Activated T-cell treated with anti-CD3 and anti-CD28 coated beads for 4 hours (primary cell): Measurements from ENCODE around the gene CD99L2.
"Not testable (repeated sequence)": the region's sequence is repeated elsewhere in the genome, so short reads cannot be mapped to it uniquely, and the experiment has no call there.

Experiments used
- DNase-seq: peaks from one replicate; pipeline ENCODE4 v3.0.0-alpha.2; 2020

CD99L2 gene

DNA sequence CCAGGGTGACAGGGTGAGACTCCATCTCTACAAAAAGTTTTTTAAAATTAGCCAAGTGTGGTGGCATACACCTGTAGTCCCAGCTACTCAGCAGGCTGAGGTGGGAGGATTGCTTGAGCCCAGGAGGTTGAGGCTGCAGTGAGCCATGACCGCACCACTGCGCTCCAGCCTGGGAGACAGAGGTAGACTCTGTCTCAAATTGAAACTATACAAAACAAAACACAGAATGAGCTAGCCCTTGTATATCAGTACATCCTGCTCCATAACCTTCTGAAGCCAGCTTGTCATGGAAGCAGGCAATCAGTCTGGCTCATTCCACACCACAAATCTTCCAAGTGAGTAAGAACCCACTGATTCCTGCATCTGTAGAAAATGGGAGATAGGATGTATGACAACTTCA is 49.0 kb downstream of the CD99L2 start:
- DNase-seq = no peak

DNA sequence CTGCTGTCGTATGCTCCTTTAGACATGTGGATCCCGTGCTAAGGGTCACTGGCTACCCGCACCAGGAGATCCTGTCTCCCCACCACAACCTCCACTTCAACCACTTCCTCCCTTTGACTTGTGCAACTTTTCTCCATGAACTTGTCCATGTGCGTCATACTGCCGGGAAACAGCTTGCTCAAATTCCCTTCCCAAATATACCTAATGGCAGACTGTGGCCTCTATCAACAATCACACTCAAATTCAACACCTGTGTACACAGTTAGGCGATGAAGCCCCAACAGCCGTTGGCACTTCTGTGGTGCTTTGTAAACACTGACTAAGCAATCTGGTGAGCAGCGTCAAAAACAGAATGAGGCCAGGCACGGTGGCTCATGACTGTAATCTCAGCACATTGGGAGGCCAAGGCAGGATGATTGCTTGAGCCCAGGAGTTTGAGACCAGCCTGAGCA is 49.5 kb downstream of the CD99L2 start:
- DNase-seq = no peak

DNA sequence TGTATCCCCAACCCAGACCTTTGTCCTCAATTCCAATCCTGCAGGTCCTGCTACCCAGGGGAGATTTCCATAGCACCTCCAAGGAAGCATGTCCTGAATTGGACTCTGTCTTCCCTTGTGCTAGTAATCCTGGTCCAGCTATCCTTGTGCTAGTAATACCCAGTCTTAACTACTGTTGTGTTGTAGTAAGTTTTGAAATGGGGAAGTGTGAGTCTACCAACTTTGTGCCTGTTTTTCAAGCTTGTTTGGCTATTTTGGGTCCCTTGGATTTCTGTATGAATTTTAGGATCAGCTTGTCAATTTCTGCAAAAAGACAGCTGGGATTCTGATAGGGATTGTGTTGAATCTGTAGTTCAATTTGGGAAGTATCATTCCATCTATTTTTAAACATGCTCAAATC is 51.4 kb downstream of the CD99L2 start:
- no peak for DNase-seq

DNA sequence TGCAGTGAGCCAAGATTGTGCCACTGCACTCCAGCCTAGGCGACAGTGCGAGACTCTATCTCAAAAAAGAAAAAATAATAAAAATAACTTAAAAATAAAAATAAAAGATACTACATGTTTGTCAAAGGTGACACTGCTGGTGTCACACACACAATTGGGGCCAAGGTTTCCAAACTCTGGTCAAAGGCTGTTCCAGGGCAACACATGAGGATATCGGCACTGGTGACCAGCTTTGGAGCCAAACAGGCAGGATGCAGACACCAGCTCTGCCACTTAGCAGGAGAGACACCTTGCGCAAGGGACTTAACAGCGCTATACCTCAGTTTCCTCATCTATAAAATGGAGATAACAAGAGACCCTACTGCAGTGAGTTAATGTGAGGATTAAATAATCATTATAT is 52.3 kb downstream of the CD99L2 start:
- DNase-seq = no peak

DNA sequence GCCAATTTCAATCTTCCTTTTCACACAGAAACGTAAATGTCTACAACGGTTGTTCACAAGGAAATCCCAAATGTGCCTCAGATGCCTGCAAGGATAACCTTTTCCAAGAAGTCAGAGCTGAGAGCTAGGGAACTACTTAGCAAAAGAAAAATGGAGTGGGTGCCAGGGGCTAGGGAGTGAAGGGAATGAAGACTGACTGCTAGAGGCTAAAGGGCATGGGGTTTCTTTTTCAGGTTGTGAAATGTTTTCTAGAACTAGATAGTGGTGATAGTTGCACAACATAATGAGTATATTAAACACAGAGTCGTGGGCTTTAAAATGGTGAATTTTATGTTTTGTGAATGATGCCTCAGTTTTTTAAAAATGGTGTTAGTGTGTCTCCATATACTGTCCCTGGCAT is 53.4 kb downstream of the CD99L2 start:
- DNase-seq = no peak

DNA sequence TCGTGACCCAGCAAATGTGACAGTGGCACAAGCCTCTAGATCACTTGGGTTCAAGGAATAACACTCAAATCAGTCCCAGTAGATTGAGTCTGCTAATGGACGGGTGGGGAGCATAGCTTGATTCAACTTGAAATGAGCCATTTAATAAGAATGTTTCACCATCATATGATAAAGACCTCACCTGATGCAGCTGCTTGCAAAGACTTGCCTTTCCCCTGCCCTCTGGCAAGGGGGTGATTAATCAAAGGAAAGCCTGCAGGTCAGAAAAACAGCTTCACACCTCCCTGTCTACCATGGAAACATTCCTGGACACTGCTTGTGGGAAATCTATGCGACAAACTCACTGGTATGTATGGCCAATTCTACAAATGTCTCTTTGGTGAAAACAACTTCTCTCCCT is 54.5 kb downstream of the CD99L2 start:
- DNase-seq = no peak

DNA sequence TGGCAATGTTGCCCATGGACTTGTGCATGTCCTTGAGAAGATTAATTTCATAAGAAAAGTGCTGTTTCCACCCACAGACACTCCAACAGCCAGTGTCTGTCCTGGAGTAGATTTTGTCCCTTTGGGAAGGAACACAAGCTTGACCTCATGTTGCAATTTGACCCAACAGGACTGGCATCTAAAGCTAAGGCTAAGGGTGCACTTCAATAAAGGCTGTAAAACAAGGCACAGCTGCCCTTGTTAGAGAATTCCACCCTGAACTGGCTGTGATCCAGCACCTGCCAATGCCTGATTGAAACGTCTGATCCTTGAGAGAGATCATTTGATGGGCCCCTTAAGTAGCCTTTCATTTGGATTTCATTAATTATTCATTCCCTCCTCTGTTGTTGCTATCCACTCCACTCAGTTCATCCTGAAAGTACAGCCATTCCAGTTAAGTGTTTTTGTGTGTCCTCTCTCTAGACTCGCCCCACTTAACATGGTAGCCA is 56.2 kb downstream of the CD99L2 start:
- DNase-seq = no peak

DNA sequence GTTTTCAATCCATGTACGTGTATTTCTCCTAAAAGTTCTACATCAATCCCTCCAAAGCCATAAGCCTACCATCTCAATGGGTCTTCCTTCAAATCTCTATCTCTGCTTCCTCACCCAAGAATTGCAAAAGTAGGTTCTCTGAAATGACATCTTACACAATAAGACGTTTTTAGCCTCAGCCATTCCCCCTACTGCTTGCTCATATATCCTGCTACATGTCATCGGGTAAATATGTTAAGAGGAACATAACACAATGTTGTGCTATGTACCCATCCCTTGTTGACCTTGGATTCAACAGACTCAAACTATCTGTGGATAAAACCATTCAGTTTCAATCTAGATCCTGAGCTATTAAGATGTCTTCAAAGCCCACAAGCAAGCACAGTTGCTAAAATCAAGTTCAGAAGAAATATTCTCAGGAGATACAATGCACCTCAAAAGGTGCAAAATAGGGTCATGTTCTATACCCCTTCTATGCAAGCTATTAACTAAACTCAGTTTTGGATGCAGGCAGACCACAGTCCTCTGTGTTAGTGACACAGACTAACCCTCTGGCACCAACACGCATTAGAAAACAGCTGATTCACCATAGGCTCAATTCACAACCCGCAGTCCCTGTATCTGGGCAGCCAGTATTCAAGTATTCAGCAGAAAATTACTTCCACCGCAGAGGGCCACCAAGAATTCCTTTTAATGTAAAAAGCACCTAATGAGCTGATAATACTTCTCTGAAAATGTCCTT is 56.8 kb downstream of the CD99L2 start:
- no peak for DNase-seq

DNA sequence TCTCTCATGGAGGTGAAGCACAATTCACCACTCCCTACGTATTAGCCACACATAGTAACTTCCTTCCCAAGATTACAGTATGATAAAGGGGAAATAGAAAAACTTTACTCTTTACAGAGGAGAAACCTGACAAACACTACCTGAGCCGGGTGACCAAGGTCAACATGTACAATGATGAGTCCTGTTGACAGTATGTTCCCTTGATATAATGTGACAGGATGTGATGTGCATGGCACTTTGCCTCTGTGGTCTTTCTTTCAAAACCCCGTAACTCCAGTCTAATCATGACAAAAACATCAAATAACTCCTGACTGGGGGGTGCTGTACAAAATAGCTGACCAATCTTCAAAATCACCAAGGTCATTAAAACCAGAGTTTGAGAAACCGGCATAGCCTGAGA is 60.6 kb downstream of the CD99L2 start:
- DNase-seq = no peak

DNA sequence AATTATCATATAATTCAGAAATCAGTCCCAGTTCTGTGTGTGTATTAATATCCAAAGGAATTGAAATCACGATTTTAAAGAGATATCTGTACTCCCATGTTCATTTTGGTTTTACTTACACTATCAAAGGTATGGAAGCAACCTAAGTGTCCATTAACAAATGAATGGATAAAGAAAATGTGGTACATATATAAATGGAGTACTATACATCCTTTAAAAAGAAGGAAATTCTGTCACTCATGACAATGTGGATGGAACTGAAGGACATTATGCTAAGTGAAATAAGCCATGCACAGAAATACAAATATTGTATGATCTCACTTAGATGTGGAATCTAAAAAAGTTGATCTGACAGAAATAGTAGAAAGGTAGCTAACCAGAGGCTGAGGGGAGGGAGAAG is 63.8 kb downstream of the CD99L2 start:
- DNase-seq = no peak

DNA sequence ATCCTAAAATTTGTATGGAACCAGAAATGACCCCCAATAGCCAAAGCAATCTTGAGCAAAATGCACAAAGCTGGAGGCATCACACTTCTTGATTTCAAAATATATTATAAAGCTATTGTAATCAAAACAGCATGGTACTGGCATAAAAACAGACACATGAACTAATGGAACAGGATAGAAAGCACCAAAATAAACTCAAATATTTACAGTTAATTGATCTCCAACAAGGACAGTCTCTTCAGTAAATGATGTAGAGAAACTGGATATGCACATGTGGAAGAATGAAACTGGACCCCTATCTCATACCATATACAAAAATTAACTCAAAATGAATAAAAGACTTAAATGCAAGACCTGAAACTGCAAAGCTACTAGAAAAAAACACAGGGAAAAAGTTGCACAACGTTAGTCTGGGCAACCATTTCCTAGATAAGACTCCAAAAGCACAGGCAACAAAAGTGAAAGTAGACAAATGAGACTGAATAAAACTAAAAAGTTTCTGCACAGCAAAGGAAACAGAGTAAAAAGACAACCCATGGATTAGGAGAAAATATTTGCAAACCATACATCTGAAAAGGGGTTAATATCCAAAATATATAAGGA is 64.9 kb downstream of the CD99L2 start:
- no peak for DNase-seq

DNA sequence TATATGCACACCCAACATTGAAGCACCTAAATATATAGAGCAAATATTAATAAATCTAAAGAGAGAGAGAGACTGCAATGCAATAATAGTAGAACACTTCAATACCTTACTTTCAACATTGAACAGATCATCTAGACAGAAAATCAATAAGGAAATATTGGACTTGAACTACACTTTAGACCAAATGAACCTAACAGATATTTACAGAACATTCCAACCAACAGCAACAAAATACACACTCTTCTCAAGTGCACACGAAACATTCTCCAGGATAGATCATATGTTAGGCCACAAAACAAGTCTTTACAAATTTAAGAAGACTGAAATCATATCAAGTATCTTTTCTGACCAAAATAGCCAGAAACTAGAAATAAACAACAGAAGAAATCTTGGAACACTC is 66.6 kb downstream of the CD99L2 start:
- no peak for DNase-seq

DNA sequence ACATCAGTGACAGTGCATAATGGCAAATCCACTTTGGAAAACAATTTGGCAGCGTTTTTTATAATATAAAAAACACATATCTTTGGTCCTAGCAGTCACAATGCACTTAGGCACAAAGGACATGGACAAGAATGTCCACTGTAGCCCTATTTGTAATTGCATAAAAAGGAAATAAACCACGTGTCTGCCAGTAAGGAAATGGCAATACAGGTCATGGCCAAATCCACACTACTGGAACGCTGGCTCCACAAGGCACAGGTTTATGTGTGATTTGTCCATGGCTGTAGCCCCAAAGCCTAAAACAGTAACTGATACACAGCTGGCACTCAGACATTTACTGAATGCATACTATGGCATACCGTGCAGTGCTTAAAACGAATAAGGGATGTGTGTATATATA is 69.7 kb downstream of the CD99L2 start:
- no peak for DNase-seq

DNA sequence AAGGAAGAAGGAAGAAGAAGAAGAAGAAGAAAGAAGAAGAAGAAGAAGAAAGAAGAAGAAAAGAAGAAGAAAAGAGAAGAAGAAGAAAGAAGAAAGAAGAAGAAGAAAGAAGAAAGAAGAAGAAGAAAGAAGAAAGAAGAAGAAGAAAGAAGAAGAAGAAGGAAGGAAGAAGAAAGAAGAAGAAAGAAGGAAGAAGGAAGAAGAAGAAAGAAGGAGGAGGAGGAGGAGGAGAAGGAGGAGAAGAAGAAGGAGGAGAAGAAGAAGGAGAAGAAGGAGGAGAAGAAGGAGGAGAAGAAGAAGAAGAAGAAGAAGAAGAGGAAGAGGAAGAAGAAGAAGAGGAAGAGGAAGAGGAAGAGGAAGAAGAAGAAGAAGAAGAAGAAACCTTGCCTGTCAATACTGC is 74.1 kb downstream of the CD99L2 start:
- not testable (repeated sequence) for DNase-seq

DNA sequence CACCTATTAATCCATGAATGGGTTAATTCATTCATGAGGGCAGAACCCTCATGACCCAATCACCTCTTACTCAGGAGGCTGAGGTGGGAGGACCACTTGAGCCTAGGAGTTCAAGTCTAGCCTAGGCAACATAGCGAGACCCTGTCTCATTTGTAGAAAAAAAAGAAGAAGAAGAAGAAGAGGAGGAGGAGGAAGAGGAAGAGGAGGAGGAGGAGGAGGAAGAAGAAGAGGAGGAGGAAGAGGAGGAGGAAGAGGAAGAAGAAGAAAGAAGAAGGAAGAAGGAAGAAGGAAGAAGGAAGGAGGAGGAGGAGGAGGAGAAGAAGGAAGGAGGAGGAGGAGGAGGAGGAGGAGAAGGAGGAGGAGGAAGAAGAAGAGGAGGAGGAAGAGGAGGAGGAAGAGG is 74.6 kb downstream of the CD99L2 start:
- DNase-seq = not testable (repeated sequence)

DNA sequence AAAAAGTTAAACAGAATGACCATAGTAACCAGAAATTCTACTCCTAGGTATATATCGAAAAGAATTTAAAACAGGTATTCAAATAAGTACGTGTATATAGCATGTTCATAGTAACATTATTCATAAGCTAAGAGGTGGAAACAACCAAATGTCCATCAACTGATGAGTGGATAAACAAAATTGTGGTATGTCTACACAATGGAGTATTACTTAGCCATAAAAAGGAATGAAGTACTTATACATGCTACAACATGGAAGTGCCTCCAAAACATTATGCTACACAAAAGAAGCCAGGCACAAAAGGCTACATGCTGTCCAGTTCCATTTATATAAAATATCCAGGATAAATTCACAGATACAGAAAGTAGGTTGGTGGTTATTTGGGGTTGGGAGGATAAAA is 76.5 kb downstream of the CD99L2 start:
- DNase-seq = no peak

DNA sequence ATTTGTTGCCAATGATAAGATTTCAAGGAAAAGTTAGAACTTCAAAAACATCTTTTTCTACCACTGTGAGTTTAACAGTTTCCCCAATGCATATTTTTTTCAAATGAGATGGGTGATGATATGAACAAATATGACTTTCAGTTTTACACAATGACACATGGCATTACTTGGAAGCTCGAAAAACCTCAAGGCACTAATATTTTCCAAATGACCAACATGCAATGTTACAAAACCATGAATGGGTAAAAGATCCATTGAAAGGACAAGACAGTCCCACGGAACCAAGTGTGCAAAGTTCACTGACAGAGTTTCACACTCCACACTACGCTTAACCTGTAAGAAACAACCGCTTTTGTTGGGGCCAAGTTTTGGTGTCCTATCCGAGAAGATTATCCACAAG is 84.5 kb downstream of the CD99L2 start:
- DNase-seq = no peak

DNA sequence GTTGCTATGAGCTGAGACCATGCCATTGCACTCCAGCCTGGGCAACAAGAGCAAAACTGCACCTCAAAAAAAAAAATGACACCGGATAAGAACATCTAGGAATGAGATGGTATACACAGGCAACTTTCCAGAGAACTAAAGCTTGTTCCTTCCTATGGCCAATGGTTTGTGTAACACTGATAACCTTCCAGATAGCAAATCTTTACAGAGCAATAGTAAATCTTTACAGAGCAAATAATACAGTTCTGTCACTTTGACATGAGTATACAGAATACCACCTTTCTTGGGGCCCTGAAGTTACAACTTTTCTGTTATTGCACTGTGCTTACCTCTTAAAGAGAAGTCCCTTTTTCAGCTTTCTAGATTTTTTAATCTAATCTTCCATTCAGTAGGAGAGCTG is 91.6 kb downstream of the CD99L2 start:
- no peak for DNase-seq

DNA sequence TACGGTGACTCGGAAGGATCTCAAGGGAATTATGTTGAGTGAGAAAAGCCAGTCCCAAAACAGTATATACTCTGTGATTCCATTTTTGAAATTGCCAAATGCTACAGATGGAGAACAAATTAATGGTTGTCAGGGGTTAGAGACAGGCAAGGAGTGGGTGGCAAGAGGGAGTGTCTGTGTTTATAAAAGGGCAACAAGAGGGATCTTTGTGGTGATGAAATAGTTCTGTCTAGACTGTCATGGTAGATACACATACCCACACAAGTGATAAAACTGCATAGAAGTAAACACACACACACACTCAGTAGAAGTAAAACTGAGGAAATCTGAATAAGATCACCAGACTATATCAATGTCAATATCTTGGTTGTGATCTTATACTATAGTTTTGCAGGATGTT is 92.7 kb downstream of the CD99L2 start:
- DNase-seq = no peak

DNA sequence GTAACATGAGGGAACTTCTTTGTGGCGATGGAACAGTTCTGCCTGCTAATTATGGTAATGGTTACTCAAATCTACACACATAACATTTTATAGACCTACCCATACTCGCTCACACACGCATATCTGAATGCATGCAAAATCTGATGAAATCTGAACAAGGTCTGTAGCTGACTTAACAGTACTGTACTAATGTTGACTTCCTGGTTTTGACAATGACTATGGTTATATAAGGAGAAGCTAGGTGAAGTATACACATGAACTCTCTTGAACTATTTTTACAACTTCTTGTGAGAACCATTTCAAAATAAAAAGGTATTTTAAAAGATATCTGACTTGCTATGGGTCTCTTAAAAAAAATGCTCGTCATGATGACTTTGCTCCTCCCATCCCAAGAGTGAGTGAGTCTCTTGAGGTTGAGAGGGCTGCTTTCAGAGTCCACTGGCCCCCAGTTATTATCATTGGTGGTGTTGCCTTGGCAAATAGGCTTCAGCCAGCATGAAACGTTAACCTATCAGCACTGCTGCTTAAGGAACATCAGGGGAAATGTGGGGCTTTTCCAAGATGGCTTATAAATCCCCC is 105.4 kb downstream of the CD99L2 start:
- no peak for DNase-seq

DNA sequence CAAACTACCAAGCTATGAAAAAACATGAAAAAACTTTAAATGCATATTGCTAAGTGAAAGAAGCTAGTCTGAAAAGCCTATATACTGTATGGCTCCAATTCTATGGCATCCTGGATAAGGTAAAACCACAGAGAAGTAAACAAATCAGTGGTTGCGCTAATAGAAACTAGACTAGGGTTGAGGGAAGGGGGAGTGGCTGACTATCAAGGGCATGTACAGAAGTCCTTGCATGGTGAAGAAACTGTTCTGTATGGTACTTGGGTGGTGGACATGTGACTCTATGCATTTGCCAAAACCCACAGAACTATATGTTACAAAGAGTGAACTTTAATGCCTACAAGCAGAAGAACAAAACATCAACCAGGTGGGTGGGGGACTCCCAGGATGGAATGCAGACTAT is 108.4 kb downstream of the CD99L2 start:
- DNase-seq = no peak

DNA sequence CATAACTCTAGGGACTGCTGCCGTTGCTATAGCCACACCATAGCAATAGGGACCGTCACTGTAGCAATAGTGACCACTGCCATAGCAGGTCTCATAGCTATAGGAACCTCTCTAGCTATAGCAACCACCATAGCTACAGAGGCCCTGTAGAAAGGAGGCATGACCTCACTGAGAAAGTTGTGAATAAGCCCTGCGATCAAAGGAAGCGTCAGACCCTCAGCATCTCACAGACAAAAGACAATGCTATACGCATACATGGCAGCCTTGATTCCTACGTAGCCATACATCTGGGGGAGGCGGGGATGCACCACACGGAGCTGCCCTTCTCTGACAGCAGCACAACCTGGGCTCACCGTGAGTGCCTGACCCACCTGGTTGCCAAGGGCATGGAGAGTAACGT is 116.8 kb downstream of the CD99L2 start:
- no peak for DNase-seq

DNA sequence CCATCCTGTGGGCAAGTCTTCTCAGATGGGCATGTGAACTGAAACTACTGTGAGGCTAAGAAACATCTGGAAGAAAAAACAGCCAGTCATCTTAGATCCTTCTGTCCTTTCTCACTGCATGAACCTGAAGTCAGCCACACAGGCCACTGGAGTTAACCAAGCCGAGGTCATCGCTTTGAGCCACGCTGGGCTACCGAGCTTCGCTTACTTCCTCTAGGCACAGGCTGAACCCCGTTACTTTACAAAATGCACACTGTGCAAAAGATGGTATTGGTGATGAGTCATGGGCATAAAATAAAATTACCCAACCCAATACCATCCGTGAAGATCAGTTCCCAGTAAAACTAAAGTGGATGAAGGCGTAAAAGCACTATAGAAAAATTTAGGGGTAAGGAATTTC is 119.1 kb downstream of the CD99L2 start:
- no peak for DNase-seq

DNA sequence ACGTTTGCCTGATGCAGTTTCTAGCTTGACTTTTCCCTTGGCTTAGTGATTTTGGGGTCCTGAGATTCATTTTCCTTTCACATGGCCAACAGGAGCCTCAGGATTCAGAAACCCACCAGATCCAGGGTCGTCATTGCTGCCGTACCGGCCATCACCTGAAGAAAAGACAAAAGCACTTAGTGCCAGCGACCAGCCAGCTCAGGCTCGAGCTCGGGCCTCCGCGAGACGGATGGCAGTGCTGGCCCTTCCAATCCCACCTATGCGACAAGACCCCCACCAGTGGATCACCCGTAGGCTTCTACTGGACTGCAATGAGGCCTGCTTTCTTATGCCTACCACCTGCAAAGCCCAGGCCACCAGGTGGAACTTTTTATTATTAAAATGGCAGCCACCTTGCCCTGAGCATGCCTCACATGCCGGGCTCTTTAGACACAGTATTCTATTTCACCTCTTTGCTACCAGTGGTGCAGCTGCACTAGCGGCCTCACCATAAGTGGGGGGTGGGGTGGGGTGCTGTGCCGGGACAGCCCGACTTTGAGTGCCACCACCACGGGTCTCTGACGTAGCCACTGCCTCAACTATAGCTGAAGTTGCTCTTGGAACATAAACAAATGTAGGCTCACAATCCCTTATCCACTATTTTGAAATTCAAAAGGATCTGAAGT is 121.0 kb downstream of the CD99L2 start:
- no peak for DNase-seq
